ENCODE results near the gene CSF1R.

The CSF1R gene

DNA sequence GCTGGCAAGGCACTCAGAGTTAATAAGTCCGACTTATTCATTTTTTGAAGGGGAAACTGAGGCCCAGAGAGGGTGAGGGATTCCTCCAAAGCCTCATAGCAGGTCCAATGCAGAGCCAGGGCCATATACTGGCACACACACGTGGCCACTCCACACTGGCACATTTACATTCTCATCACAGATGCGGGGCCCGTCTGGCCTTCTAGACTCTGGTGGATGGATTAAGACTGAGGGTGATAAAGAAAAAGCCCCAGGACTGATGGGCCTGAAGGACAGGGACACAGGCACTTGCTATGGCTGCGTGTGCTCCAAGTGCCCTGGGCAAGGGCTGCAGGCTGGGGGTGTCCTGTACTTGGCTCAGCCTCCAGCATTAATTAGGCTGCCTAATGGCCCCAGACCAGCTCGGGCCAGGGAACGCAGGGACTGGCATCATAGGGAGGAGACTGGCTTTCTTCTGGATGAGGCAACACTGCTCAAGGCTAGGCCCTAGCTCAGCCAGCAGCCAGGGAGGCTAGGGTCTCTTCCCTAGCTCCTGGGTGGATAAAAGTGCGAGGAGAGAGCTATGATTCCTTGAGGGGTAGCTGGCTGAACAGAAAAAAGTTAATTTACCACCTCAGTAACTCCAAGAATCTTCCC is 28.5 kb upstream of the CSF1R start:
- no peak for DNase-seq (ENCODE audit: extremely low read depth, low read depth)
- TF ChIP-seq, protein P1, sequence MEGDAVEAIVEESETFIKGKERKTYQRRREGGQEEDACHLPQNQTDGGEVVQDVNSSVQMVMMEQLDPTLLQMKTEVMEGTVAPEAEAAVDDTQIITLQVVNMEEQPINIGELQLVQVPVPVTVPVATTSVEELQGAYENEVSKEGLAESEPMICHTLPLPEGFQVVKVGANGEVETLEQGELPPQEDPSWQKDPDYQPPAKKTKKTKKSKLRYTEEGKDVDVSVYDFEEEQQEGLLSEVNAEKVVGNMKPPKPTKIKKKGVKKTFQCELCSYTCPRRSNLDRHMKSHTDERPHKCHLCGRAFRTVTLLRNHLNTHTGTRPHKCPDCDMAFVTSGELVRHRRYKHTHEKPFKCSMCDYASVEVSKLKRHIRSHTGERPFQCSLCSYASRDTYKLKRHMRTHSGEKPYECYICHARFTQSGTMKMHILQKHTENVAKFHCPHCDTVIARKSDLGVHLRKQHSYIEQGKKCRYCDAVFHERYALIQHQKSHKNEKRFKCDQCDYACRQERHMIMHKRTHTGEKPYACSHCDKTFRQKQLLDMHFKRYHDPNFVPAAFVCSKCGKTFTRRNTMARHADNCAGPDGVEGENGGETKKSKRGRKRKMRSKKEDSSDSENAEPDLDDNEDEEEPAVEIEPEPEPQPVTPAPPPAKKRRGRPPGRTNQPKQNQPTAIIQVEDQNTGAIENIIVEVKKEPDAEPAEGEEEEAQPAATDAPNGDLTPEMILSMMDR (IDR thresholded peaks at IDR 0.05; ENCODE audit: low read depth, low read length) = no peak

GRCh38 chr5:150114102-150114641 is 27.8 kb upstream of the CSF1R start:
- TF ChIP-seq, protein P1 (IDR thresholded peaks at IDR 0.05; ENCODE audit: low read depth, low read length) = no peak
- DNase-seq (ENCODE audit: extremely low read depth, low read depth) = no peak

DNA sequence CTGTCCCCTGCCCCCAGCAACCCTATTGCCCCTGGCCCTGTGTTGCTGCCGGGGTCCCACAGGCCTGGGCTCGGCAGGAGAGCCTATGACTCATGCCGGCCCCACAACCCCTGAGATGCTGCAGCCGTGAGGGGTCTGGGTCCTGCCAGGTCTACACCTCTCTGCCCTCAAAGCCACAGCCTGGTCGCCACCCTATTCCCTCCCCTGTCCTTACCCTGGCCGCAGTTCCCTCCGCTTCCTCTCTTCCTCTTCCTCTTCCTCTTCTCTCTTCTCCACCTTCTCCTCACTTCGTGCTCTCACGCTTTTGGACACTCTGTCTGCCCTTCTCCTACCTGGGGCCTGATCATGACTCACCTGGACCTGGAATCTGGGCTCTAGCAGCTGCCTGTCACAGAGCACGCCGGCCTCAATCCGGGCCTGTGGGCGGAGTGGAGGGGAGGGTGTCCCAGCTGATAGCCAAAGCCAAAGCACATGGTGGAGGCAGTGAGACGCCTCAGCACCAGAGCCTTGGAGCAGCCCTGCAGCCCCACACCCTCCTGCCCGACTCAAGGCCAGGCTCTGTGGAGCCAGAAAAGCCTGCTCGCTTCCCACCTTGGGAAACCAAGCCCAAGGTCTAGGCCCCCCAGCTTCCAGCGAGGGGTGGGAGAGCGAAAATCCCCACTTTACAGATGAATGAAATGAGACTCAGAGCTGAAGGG is 26.8 kb upstream of the CSF1R start:
- TF ChIP-seq, protein P1 (IDR thresholded peaks at IDR 0.05; ENCODE audit: low read depth, low read length) = no peak
- DNase-seq (ENCODE audit: extremely low read depth, low read depth) = no peak

GRCh38 chr5:150112201-150113046 is 26.1 kb upstream of the CSF1R start:
- TF ChIP-seq, protein P1 (IDR thresholded peaks at IDR 0.05; ENCODE audit: low read depth, low read length) = no peak
- DNase-seq (ENCODE audit: extremely low read depth, low read depth) = peak; percentile 54

DNA sequence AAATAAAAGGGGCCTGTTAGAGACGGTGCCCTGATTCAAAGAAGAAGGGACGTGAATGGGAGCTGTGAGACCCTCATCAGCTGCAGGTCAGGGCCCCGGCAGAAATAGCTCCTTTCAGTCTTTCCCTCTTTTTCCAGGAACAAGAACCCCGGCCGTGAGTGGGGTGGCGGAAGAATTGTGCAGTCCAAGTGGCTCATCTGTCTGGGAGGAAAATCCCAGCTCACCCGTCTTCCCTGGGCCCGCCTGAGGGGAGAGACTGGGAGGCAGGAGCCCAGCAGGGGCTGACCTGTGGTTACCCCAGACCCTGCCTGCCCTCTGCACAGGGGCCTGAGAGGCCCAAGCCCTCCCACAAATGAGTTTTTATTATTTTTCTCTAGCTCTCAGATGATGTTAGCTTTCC is 24.8 kb upstream of the CSF1R start:
- DNase-seq (ENCODE audit: extremely low read depth, low read depth) = no peak
- TF ChIP-seq, protein P1 (IDR thresholded peaks at IDR 0.05; ENCODE audit: low read depth, low read length) = no peak

DNA sequence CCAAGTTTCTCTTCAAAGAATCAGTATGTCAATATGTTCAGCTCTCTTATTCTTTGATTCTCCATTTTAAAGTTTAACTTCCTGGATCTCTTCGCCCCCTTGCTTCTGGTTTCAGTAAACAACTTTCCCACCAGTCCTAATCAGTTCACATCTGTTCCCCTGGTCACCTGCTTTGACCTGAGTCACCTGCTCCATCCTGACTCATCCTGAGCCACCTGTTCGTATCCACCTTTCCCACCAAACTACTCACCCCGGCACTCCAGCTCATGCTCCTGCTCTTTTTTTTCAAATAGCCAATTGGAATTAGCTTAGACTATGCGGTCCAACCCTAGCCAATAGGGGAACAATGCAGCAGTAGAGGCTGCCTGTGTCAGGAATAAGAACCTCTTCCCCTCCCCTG is 23.6 kb upstream of the CSF1R start:
- no peak for DNase-seq (ENCODE audit: extremely low read depth, low read depth)
- TF ChIP-seq, protein P1 (IDR thresholded peaks at IDR 0.05; ENCODE audit: low read depth, low read length) = no peak
